PC-9 (cell line): ENCODE measurements around the gene KCNK2.

ENCODE experiments used
- CTCF ChIP-seq: fragments of 200-600 bp; sonication (generic); conservative IDR thresholded peaks from 2 replicates; pipeline ENCODE4 v1.6.1; 2017; ENCODE audit warnings: mixed run types, antibody characterized with exemption, mild to moderate bottlenecking, moderate library complexity
- EZH2 ChIP-seq: fragments of 200-600 bp; sonication (generic); IDR thresholded peaks from 2 replicates; pipeline ENCODE4 v1.8.0; 2017; ENCODE audit warnings: antibody characterized with exemption, low read depth

- TF ChIP-seq CTCF, result no peak
- no peak for TF ChIP-seq EZH2
These were observed 120.3 kb downstream of the KCNK2 start for GRCh38 chr1:215202868-215203267.
